NB4 (cell line): ENCODE results near the gene IL34.

Experiments used
- DNase-seq: peaks from one replicate; pipeline ENCODE4 v3.0.0; 2010; ENCODE audit warnings: low read depth
- H3K4me3 ChIP-seq: one replicate; pipeline ENCODE4 v1.5.1; 2011; ENCODE audit warnings: mild to moderate bottlenecking, low read depth, low read length, moderate library complexity
- MAX ChIP-seq: IDR thresholded peaks from 2 replicates; pipeline ENCODE4 v1.6.1; 2011; ENCODE audit warnings: low read depth, low read length
- MYC ChIP-seq: IDR thresholded peaks from 2 replicates; pipeline ENCODE4 v1.6.1; 2011; ENCODE audit warnings: low read depth, low read length
- POLR2A ChIP-seq: IDR thresholded peaks from 2 replicates; pipeline ENCODE4 v1.6.1; 2011; ENCODE audit warnings: mild to moderate bottlenecking; ENCODE audit not compliant: insufficient read length; ENCODE audit errors: extremely low read depth
- TF ChIP-seq, protein P1 (sequence below): IDR thresholded peaks from one replicate; pipeline ENCODE4 v1.5.1; 2012; ENCODE audit warnings: low read depth, low read length

IL34 gene

GRCh38 chr16:70683146-70683944 lies 37.0 kb downstream of the IL34 start:
- TF ChIP-seq MYC (no peak), POLR2A (no peak), MAX (no peak)
- TF ChIP-seq, protein P1, sequence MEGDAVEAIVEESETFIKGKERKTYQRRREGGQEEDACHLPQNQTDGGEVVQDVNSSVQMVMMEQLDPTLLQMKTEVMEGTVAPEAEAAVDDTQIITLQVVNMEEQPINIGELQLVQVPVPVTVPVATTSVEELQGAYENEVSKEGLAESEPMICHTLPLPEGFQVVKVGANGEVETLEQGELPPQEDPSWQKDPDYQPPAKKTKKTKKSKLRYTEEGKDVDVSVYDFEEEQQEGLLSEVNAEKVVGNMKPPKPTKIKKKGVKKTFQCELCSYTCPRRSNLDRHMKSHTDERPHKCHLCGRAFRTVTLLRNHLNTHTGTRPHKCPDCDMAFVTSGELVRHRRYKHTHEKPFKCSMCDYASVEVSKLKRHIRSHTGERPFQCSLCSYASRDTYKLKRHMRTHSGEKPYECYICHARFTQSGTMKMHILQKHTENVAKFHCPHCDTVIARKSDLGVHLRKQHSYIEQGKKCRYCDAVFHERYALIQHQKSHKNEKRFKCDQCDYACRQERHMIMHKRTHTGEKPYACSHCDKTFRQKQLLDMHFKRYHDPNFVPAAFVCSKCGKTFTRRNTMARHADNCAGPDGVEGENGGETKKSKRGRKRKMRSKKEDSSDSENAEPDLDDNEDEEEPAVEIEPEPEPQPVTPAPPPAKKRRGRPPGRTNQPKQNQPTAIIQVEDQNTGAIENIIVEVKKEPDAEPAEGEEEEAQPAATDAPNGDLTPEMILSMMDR: no peak
- DNase-seq: no peak
- H3K4me3 ChIP-seq: peak overlapping the region; percentile 97

DNA sequence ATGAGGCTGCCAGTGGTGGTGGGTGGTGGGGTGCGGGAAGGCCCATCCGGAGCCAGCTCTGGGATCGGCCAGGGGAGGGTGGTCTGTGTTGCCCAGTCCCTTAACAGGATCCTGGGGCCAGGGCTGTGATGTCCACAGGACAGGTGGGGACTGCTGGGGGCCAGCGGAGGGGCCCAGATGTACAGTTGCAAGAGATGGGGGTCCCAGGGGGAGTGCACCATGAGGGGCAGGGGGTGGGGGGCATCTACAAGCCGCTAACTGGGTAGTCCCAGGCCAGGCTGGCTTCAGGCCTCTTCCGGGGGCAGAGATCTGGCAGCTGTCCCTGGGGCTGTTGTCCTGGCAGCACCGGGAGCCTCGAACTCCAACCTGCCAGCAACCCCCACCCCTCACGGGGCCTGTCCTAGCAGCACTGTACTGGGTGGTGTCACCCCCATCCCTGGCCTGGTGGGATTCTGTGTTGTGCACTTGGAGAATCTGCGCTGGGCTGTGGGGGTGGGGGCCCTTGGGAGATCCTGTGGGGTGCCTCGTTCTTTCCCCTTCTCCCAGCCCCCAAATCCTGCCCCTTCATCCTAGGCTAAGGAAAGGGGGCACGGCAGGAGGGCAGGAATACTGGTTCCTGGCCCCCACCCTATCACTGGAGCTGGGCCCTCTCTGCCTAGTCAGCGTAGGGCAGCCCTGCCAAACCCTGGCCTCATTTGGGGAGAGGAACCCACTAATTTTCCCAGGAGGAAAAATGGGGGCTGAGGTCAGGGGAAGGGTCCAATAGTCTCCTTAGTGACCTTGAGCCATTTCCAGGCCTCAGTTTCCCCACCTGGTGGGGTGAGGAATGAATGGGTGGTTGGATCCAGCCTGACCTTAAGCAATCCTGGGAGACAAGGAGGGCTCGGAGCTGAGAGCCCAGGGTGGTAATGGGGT lies 38.0 kb downstream of the IL34 start:
- H3K4me3 ChIP-seq: peak overlapping the region; percentile 97
- TF ChIP-seq MYC: no peak
- TF ChIP-seq MAX: no peak
- TF ChIP-seq, protein P1: no peak
- no peak for TF ChIP-seq POLR2A
- no peak for DNase-seq

DNA sequence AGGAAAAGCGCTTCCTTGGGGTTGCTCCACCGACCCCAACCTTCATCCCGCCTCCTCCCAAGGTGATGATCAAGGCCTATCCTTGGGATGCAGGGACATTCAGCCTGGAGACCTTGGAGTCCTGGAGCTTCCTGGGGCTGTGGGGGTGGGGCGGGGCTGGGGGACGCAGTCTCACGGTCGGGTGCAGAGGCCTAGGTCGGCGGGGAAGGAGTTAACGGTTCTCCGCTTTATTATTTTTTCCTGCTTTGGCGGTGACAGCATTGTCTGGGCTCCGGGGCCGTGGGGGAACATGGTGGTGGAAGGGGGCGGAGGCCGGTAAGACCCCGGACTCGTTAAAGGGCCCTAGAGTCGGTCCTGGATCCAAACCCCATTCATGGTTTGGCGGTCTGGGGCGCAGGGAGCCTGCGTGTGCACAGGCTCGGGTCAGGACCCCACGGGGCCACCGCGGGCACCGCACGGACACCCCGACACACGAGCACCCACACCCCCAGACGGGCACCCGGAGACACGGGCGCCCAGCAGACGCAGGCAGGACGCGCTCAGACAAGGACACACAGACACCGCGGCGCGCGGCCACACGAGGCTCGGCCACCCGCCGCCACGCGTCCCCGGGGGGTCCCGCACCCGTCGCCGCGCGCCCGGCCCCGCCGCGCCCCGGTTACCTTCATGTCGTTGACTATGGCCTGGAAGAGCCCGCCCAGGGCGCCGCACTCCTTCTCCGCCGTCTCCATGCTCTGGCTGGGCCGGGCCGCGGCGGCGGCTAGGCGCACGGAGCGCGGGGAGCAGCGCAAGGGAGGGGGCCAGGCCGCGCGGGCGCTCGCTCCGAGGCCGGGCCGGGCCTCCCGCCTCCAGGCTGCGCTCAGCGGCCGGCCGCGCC lies 38.9 kb downstream of the IL34 start:
- TF ChIP-seq MAX (no peak), MYC (no peak), POLR2A (no peak)
- TF ChIP-seq, protein P1: no peak
- peak overlapping the region; percentile 97 for H3K4me3 ChIP-seq

DNA sequence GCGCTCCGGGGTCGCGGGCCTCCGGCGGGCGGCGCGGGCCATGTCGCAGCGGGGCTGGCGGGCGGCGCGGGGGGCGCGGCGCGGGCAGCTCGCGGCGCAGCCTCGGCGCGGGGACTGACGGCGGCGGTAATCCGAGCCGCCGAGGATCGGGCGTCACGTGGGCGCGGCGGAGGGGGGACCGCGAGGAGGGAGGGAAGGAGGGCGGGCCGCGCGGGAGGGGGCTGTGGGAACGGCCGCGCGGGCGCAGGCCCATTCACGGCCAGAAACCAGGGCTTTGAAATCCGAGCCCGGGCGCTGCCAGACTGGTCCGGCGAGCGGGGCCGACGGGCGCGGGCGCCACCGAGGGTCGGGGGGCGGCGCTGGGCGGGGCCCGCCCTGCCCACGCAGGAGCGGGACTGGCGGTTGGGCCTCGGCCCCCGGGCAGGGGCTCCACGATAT lies 39.6 kb downstream of the IL34 start, which contains the start of gene MTSS2:
Gene MTSS2 (minus strand): TSS at position 116 of the 438 bp plus-strand sequence. CDS start 262 bp downstream, outside the sequence.
- TF ChIP-seq MAX (peak; percentile 77), MYC (peak; percentile 85), POLR2A (peak; percentile 39)
- TF ChIP-seq, protein P1: no peak
- peak; percentile 89 for DNase-seq
- H3K4me3 ChIP-seq: peak within 1 kb of the TSS; percentile 97

More for the DNA sequence above, 38.9 kb downstream of the IL34 start:
- peak; percentile 49 for DNase-seq

DNA sequence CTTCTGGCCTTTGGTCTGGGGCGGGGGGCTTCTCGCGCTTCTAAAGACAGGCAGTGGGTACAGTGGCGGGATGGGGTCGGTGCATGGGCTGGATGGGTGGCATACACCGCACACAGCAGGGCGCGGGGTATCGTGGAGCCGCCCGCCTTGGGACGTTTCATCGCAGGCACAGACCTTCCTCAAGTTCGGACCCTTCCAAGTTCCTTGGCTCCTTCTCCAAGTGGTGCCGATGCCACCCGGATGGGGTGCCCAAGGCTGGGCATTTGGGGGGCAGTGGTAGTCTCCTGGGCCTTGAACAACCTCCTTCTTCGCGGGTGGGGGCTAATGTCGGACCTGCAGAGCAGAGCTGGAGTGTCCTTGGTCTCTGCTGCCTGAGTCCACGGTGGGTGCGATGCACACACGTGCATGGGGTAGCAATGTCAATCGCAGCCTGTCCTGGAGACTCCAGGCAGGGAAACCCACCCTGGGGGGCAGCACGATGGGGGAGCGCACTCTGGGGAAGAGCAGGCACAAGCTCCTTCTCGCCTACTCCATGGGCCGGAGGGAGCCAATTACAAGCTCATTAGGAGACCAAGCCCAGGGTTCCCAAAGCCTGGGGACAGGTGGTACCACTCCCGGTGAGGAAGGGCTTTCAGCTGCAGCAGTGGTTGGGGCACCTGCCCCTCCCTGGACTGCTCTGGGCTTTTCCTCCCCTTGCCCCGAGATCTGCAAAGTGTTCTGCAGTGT lies 40.2 kb downstream of the IL34 start:
- 0 out of 2 replicates have a peak, but pooled peaks have one; percentile 31 for TF ChIP-seq MYC
- TF ChIP-seq, protein P1: no peak
- peak overlapping the region; percentile 50 for H3K4me3 ChIP-seq
- DNase-seq: peak; percentile 44
